GM19438 (cell line): ENCODE results near the gene RGS9.
"Not testable (repeated sequence)": the region's sequence is repeated elsewhere in the genome, so short reads cannot be mapped to it uniquely, and the experiment has no call there.

Source experiments
- ATAC-seq: cut with Tn5 transposase; IDR thresholded peaks from one replicate; pipeline ENCODE4 v1.9.1; 2021; ENCODE audit warnings: low read depth; ENCODE audit not compliant: unreplicated experiment

Gene RGS9

DNA sequence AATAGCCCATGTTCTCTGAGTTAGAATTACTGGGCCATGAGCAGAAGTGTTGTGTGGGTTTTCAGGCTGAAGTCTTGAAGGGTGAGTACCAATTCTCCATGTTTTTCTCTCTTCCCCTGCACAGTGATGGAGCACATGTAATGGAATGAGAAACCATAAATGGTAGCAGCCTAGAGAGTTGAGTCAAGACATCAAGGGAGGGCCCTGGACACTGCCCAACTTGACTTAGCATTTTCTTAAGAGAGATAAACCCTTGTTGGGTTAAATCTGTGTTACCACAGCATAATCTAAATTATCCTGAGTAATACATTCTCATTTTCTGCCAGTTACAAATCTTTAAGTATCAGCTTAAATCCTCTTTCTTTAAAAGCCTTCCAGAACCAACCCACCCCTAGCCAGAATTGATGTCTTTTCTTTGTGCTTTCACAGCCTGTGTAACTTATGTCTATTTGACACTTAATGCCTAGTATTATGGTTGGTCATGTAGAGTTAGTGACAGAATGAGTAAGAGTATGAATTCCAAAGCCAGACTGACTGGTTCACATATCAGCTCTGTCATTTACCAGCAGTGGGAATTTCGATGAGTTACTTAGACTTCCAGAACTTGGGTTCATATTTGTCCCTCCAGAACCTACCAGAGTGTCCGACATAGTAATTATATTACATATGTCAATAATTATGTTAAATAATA is 27.0 kb upstream of the RGS9 start:
- ATAC-seq: no peak

DNA sequence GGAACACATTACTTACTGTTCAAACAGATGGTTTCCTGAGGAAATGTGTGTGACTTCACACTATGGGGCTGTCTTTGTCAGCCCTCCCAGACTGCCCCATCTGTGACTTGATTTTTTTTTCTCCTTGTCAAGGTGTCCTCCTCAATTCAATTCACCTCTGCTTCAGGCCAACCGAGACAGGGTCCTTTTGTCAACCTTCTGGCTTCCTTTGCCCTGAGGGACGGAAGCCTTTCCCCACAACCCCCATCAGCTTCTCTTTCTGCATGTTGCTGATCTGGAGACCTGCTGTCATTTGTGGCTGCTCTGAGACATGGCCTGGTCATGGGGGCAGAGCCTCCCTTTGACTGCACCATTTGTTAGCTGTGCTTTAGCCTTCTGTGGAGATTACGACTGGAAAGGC is 21.3 kb upstream of the RGS9 start:
- ATAC-seq: no peak

DNA sequence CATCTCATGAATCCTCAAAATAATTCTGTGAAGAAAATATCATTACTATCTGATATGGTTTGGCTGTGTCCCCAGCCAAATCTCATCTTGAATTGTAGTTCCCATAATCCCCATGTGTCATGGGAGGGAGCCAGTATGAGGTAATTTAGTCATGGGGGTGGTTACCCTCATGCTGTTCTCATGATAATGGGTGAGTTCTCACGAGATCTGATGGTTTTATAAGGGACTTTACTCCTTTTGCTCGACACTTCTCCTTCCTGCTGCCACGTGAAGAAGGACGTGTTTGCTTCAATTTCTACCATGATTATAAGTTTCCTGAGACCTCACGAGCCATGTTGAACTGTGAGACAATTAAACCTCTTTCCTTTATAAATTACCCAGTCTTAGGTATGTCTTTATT is 20.7 kb upstream of the RGS9 start:
- ATAC-seq: not testable (repeated sequence)

- no peak for ATAC-seq
Observed at GRCh38 chr17:65117384-65118035, 19.7 kb upstream of the RGS9 start.

- no peak for ATAC-seq
Observed at GRCh38 chr17:65121368-65121767, 15.8 kb upstream of the RGS9 start.

DNA sequence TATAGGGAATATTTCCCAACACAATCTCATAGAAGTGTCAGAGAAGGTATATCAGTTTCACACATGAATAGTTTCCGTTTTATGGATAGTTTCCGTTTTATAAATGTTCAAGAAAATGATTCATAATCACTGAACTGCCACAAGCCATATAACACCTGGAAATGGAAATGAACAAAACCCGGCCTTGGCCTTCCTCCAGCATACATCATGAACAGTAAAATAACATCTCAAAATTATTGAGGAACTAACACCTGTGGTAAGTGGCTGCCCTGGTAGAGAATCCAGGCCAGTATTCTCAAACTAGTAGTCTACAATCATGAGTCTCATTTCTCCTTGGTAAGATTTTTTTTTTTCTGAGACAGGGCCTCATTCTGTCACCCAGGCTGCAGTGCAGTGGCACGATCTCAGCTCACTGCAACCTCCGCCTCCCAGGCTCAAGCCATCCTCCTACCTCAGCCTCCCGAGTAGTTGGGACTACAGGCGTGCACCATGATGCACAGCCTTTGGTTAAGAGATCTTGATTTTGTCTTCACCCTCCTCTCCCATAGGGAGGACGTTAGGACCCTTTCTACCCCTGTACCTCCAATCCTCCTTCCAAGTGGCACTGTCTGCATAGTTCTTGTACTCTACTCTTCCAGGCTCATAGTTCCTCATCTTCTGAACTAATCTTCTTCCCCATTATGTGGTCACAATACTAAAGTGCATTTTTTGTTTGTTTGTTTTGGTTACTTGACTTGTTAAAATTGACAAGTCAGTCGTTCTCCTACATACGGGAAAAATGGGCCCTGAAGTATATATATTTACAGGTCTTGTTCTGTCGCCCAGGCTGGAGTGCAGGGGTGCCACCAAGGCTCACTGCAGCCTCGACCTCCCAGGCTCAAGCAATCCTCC is 15.0 kb upstream of the RGS9 start:
- ATAC-seq: no peak

DNA sequence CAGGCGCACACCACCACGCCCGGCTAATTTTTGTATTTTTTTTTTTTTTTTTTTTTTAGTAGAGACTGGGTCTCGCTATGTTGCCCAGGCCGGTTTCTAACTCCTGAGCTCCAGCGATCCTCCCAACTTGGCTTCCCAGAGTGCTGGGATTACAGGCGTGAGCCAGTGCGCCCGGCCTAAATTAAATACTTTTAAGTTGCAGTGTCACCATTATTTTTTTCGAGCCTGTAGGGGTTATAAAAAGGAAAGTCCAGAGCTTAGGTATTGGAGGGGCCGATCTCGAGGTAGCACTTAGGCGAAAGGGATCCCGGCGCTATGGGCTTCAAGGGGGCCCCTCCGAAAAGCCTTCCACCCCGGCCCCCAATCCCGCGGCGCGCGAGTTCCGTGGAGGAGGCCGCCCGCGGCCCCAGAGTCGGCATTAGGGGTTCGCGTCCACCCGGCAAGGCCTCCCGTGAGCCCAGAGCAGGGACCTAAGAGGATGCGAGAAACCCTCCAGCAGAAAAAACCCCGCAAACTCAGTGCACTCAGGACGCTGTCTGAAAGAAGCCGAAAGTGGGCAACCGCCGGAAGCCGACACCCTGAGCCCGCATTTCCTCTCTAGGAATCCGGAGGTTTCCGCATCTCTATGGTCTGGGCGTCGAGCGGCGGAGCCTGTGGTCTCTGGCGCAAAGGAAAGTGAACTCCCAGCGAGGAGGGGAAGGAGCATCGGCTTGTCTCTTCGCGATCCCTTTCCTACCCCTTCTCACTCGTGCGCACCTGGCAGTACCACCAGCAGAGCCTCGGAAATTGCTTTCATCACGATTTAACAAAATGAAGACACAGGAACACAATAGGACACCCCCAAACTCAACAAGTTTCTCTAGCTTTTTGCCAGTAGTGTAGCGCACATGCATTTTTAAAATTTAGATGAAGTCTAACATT is 14.1 kb upstream of the RGS9 start:
- peak; percentile 72 for ATAC-seq

- no peak for ATAC-seq
Observed at GRCh38 chr17:65123757-65124675, 13.2 kb upstream of the RGS9 start.

- ATAC-seq: no peak
Observed at GRCh38 chr17:65130832-65131231, 6.3 kb upstream of the RGS9 start.

DNA sequence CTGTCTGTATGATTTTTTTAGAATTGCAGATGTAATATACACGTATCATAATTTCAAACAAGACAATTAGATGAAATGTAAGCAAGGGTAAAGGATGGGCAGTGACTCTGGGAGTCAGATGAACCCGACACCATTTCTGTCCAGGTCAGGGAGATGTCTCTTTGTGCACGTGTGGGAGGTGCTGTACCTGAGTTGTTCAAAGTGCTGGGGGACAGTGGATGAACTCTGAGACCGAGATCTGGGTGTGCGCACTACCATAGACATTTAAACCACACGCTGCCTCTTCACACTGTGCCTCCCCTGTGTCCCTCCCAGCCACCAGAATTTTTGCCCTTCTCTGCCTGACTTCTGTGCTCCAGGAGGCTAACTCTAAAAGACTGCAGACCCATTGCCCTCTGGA is 5.9 kb upstream of the RGS9 start:
- no peak for ATAC-seq

GRCh38 chr17:65131946-65132345 is 5.2 kb upstream of the RGS9 start:
- no peak for ATAC-seq

DNA sequence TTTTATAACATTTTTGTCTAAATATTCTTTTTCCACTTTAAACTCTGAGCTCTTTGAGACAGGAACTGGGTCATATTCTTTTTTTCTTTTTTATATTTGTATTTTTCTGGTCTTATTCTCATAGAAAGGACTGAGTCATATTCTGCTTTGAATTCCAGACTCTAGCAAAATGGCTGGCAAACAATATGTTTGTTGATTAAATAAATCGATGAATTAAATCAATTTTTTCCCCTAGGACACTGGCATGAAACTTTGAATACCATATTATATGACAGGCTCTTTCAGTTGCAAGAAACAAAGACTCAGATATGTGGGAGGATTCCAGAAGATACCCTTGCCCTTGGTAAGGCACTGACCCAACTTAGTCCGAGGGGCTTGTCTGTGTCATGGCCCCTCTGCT is 3.1 kb upstream of the RGS9 start:
- ATAC-seq: no peak

- ATAC-seq: no peak
Observed at GRCh38 chr17:65139101-65139764, 2.1 kb downstream of the RGS9 start.

- no peak for ATAC-seq
Observed at GRCh38 chr17:65142247-65142646, 5.1 kb downstream of the RGS9 start.

DNA sequence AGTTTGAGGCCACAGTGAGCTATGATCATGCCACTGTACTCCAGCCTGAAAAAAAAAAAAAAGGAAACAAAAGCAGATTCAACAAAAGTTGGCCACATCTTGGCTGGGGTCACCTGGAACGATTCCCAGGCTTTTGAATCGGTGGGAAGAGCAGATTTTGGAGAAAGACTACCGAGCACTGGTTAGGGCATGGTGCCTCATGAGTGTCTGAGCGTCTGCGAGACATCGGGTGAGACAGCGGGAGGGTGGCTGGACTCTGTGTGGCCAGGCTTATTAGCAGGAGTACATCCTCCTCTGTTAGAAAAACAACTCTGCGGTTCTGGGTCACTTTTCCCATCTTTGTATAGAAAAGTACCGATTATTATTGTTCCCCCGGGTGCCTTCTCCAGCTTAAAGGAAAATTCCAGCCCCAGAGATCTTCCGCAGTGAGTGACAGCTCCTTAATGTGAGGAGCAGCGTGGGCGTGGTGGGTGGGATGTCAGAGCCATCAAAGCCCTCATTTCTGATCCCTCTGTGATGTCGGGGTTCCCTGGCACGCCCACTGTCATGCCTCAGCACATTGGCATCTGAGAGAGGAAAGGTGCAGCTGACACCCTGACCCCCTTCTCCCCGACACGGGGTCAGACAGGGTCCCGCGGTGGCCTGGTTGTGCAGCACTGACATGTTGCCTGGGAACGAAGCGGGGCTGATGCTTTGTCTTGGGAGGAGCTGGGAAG is 6.9 kb downstream of the RGS9 start:
- ATAC-seq: no peak

GRCh38 chr17:65145743-65146142 is 8.6 kb downstream of the RGS9 start:
- no peak for ATAC-seq

GRCh38 chr17:65147955-65148354 is 10.8 kb downstream of the RGS9 start:
- ATAC-seq: no peak
